ENCODE measurements around the gene SDK2.

SDK2 gene

GRCh38 chr17:73467651-73468050 is 176.6 kb downstream of the SDK2 start:
- Histone ChIP-seq H2BK120ac (ENCODE audit: low read depth, low read length) (no peak overlapping the region), H2AFZ (ENCODE audit: low read length) (no peak overlapping the region), H3K4ac (ENCODE audit: low read length) (no peak overlapping the region), H2AK5ac (ENCODE audit: low read depth, low read length) (no peak overlapping the region), H3K4me1 (ENCODE audit: control insufficient read depth in 2 of 2, insufficient read depth in 1 of 2, low read depth in 1 of 2, low read length in 2 of 2) (peaks cover 0 to 15% of the 10 kb centered on the region in 2 donors), H2BK5ac (ENCODE audit: low read length) (no peak overlapping the region), H2BK12ac (ENCODE audit: low read length) (no peak overlapping the region), H3K79me1 (ENCODE audit: low read depth, low read length) (peaks cover 6% of the 10 kb centered on the region), H2BK15ac (ENCODE audit: low read length) (no peak overlapping the region), H4K91ac (ENCODE audit: low read depth, low read length, poor library complexity) (no peak overlapping the region), H3K23ac (ENCODE audit: low read depth, low read length, poor library complexity) (no peak overlapping the region), H3K27ac (replicated peaks; ENCODE audit: low read length) (no peak overlapping the region), H3K27me3 (ENCODE audit: control insufficient read depth in 3 of 3, insufficient read depth in 3 of 3, low read depth in 1 of 3, low read length in 3 of 3) (no peaks in the 10 kb centered on the region), H3K18ac (ENCODE audit: low read length) (peak overlapping the region; percentile 31), H4K8ac (ENCODE audit: low read depth, low read length) (no peak overlapping the region), H3K9me3 (replicated peaks in 1 of 2; ENCODE audit: control insufficient read depth in 2 of 2, insufficient read depth in 1 of 2, low read depth in 1 of 2, low read length in 2 of 2) (no peaks in the 10 kb centered on the region), H3K9ac (ENCODE audit: low read depth, low read length, poor library complexity) (no peak overlapping the region), H3K4me2 (ENCODE audit: insufficient read depth, low read length, poor library complexity, severe bottlenecking) (no peak overlapping the region), H3K36me3 (replicated peaks in 1 of 2; ENCODE audit: control insufficient read depth in 2 of 2, insufficient read depth in 2 of 2, low read length in 2 of 2) (peaks cover under 1 to 6% of the 10 kb centered on the region in 2 donors), H3K4me3 (ENCODE audit: low read length in 2 of 2) (no peak overlapping the region), H3K14ac (ENCODE audit: low read length) (no peak overlapping the region)
- DNase-seq (ENCODE audit: low spot score) = no peak
- WGBS, 2 donors (ENCODE audit: extremely low coverage in 2 of 2, insufficient read length in 2 of 2, insufficient replicate concordance in 1 of 2) = no CpG with 5 or more reads among the region's 6 CpGs

DNA sequence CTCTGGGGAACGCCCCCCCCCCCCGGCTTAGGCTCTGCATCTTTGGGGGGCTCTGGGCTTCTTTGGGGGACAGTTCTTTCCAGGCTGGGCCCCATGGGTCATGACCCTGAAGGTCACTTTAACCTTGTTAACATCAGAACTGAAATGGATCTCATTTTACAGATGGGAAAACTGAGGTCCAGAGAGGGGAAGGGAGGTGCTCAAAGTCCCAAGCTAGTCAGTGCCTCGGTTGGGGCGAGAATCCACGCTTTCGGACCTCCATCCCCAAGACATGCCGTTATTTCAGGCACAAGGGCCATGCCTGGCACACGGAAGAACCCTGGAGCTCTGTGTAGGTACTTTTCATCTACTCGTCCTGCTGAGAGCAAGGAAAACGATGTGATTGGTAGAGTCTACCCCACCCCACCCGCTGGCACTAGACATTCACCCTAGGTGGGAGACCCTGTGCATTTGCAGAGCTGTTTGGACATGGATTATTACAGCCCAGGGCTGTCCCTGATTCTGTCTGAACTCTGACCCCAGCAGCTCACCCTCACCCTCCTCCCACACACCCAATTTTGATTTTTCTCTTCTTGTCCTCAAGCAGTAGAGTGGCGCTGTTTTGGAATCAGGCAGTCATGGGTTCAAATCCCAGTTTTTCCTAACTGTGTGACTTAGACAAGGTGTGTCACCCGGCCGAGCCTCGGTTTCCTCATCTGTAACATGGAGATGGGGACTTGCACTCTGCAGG is 177.4 kb downstream of the SDK2 start:
- H3K27me3 ChIP-seq (ENCODE audit: control insufficient read depth in 3 of 3, insufficient read depth in 3 of 3, low read depth in 1 of 3, low read length in 3 of 3) = no peaks in the 10 kb centered on the region
- no peak overlapping the region for H4K8ac ChIP-seq (ENCODE audit: low read depth, low read length)
- no peak overlapping the region for H3K23ac ChIP-seq (ENCODE audit: low read depth, low read length, poor library complexity)
- H2BK5ac ChIP-seq (ENCODE audit: low read length) = no peak overlapping the region
- H3K4ac ChIP-seq (ENCODE audit: low read length) = no peak overlapping the region
- H3K18ac ChIP-seq (ENCODE audit: low read length) = peak overlapping the region; percentile 60
- H2BK15ac ChIP-seq (ENCODE audit: low read length) = no peak overlapping the region
- peaks cover 6 to 9% of the 10 kb centered on the region in 2 donors for H3K36me3 ChIP-seq (replicated peaks in 1 of 2; ENCODE audit: control insufficient read depth in 2 of 2, insufficient read depth in 2 of 2, low read length in 2 of 2)
- H3K79me1 ChIP-seq (ENCODE audit: low read depth, low read length) = peaks cover 6% of the 10 kb centered on the region
- peak overlapping the region; percentile 40 for H2AK5ac ChIP-seq (ENCODE audit: low read depth, low read length)
- H3K4me3 ChIP-seq (ENCODE audit: low read length in 2 of 2) = no peak overlapping the region
- H3K4me1 ChIP-seq (ENCODE audit: control insufficient read depth in 2 of 2, insufficient read depth in 1 of 2, low read depth in 1 of 2, low read length in 2 of 2) = peaks cover 0 to 15% of the 10 kb centered on the region in 2 donors
- H2BK120ac ChIP-seq (ENCODE audit: low read depth, low read length) = no peak overlapping the region
- H4K91ac ChIP-seq (ENCODE audit: low read depth, low read length, poor library complexity) = no peak overlapping the region
- no peak overlapping the region for H2BK12ac ChIP-seq (ENCODE audit: low read length)
- no peak overlapping the region for H3K4me2 ChIP-seq (ENCODE audit: insufficient read depth, low read length, poor library complexity, severe bottlenecking)
- no peak overlapping the region for H3K9ac ChIP-seq (ENCODE audit: low read depth, low read length, poor library complexity)
- WGBS, 2 donors (ENCODE audit: extremely low coverage in 2 of 2, insufficient read length in 2 of 2, insufficient replicate concordance in 1 of 2) = no CpG with 5 or more reads among the region's 15 CpGs
- no peak overlapping the region for H2AFZ ChIP-seq (ENCODE audit: low read length)
- H3K27ac ChIP-seq (replicated peaks; ENCODE audit: low read length) = no peak overlapping the region
- no peak for DNase-seq (ENCODE audit: low spot score)
- no peak overlapping the region for H3K14ac ChIP-seq (ENCODE audit: low read length)
- no peaks in the 10 kb centered on the region for H3K9me3 ChIP-seq (replicated peaks in 1 of 2; ENCODE audit: control insufficient read depth in 2 of 2, insufficient read depth in 1 of 2, low read depth in 1 of 2, low read length in 2 of 2)

- H2BK12ac ChIP-seq (ENCODE audit: low read length) = no peak overlapping the region
- no peak overlapping the region for H3K14ac ChIP-seq (ENCODE audit: low read length)
- H3K18ac ChIP-seq (ENCODE audit: low read length) = no peak overlapping the region
- H2BK5ac ChIP-seq (ENCODE audit: low read length) = no peak overlapping the region
- H3K4me1 ChIP-seq (ENCODE audit: control insufficient read depth in 2 of 2, insufficient read depth in 1 of 2, low read depth in 1 of 2, low read length in 2 of 2) = peaks cover 0 to 15% of the 10 kb centered on the region in 2 donors
- no peak overlapping the region for H4K91ac ChIP-seq (ENCODE audit: low read depth, low read length, poor library complexity)
- H3K79me1 ChIP-seq (ENCODE audit: low read depth, low read length) = peaks cover 6% of the 10 kb centered on the region
- H3K4me3 ChIP-seq (ENCODE audit: low read length in 2 of 2) = no peak overlapping the region
- H3K27me3 ChIP-seq (ENCODE audit: control insufficient read depth in 3 of 3, insufficient read depth in 3 of 3, low read depth in 1 of 3, low read length in 3 of 3) = no peaks in the 10 kb centered on the region
- H2BK120ac ChIP-seq (ENCODE audit: low read depth, low read length) = no peak overlapping the region
- DNase-seq (ENCODE audit: low spot score) = no peak
- no peaks in the 10 kb centered on the region for H3K9me3 ChIP-seq (replicated peaks in 1 of 2; ENCODE audit: control insufficient read depth in 2 of 2, insufficient read depth in 1 of 2, low read depth in 1 of 2, low read length in 2 of 2)
- peaks cover 6% of the 10 kb centered on the region in 2 donors for H3K36me3 ChIP-seq (replicated peaks in 1 of 2; ENCODE audit: control insufficient read depth in 2 of 2, insufficient read depth in 2 of 2, low read length in 2 of 2)
- no peak overlapping the region for H3K4ac ChIP-seq (ENCODE audit: low read length)
- H2AFZ ChIP-seq (ENCODE audit: low read length) = no peak overlapping the region
- no peak overlapping the region for H3K23ac ChIP-seq (ENCODE audit: low read depth, low read length, poor library complexity)
- H3K27ac ChIP-seq (replicated peaks; ENCODE audit: low read length) = no peak overlapping the region
- H3K4me2 ChIP-seq (ENCODE audit: insufficient read depth, low read length, poor library complexity, severe bottlenecking) = no peak overlapping the region
- WGBS, 2 donors (ENCODE audit: extremely low coverage in 2 of 2, insufficient read length in 2 of 2, insufficient replicate concordance in 1 of 2) = no CpG with 5 or more reads among the region's 2 CpGs
- H4K8ac ChIP-seq (ENCODE audit: low read depth, low read length) = no peak overlapping the region
- H2BK15ac ChIP-seq (ENCODE audit: low read length) = no peak overlapping the region
- H2AK5ac ChIP-seq (ENCODE audit: low read depth, low read length) = no peak overlapping the region
- H3K9ac ChIP-seq (ENCODE audit: low read depth, low read length, poor library complexity) = no peak overlapping the region
These were observed 178.4 kb downstream of the SDK2 start for GRCh38 chr17:73465953-73466230.

DNA sequence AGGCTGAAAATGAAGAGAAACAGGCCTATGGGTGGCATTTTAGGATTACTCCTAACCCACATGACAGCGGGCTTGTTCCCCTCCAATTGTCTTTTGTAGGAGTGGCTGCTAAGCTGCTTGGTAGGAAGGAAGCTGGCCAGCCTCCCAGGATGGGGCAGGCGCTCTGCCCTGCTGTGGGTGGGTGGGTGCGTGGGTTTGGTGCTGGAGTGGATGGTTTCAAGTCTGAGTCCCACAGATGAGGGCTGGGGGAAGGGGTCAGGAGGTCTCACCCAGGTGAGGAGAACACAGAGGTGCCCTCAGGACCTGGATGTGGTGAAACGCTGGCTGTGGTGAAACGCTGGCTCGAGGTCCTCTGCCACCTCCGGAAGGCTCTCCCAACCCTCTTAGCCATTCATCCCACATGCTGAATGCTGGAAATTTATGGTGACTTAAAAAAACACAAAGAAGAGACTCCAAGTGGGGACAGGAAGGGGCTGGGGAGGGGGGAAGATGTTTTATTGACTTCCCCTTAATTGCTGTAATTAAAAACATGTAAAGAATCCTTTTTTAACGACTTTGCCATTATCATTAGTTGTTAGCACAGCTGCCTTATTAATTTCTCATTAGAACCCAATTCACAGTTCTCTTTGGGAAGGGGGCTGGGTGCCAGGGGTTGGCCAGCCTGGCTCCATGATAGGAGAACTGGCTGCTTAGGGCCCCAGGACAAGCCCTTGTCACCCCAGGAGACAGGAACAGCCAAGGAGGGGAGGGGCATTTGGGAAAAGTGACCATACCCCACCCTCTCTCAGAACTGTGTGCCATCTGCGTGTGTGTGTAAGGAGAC is 178.9 kb downstream of the SDK2 start:
- WGBS, 2 donors (ENCODE audit: extremely low coverage in 2 of 2, insufficient read length in 2 of 2, insufficient replicate concordance in 1 of 2) = no CpG with 5 or more reads among the region's 9 CpGs
- Histone ChIP-seq H3K27ac (replicated peaks; ENCODE audit: low read length) (no peak overlapping the region), H3K14ac (ENCODE audit: low read length) (no peak overlapping the region), H2AFZ (ENCODE audit: low read length) (no peak overlapping the region), H3K4me1 (ENCODE audit: control insufficient read depth in 2 of 2, insufficient read depth in 1 of 2, low read depth in 1 of 2, low read length in 2 of 2) (peaks cover 0 to 15% of the 10 kb centered on the region in 2 donors), H3K9me3 (replicated peaks in 1 of 2; ENCODE audit: control insufficient read depth in 2 of 2, insufficient read depth in 1 of 2, low read depth in 1 of 2, low read length in 2 of 2) (no peaks in the 10 kb centered on the region), H2BK5ac (ENCODE audit: low read length) (no peak overlapping the region), H2BK120ac (ENCODE audit: low read depth, low read length) (no peak overlapping the region), H2BK12ac (ENCODE audit: low read length) (no peak overlapping the region), H3K4me2 (ENCODE audit: insufficient read depth, low read length, poor library complexity, severe bottlenecking) (no peak overlapping the region), H4K91ac (ENCODE audit: low read depth, low read length, poor library complexity) (no peak overlapping the region), H2AK5ac (ENCODE audit: low read depth, low read length) (no peak overlapping the region), H3K23ac (ENCODE audit: low read depth, low read length, poor library complexity) (no peak overlapping the region), H3K36me3 (replicated peaks in 1 of 2; ENCODE audit: control insufficient read depth in 2 of 2, insufficient read depth in 2 of 2, low read length in 2 of 2) (peaks cover 6 to 7% of the 10 kb centered on the region in 2 donors), H3K4me3 (ENCODE audit: low read length in 2 of 2) (no peak overlapping the region), H3K27me3 (ENCODE audit: control insufficient read depth in 3 of 3, insufficient read depth in 3 of 3, low read depth in 1 of 3, low read length in 3 of 3) (no peaks in the 10 kb centered on the region), H3K79me1 (ENCODE audit: low read depth, low read length) (peaks cover 6% of the 10 kb centered on the region), H3K9ac (ENCODE audit: low read depth, low read length, poor library complexity) (no peak overlapping the region), H4K8ac (ENCODE audit: low read depth, low read length) (no peak overlapping the region), H3K4ac (ENCODE audit: low read length) (no peak overlapping the region), H2BK15ac (ENCODE audit: low read length) (no peak overlapping the region), H3K18ac (ENCODE audit: low read length) (no peak overlapping the region)
- no peak for DNase-seq (ENCODE audit: low spot score)

Data from neuronal stem cell (in vitro differentiated cells).